Keratinocyte (primary cell): ENCODE data around the gene CD81. TPM values are rescaled to one million over a fixed set of nuclear protein-coding genes. Genes with fewer than 3 reads are reported as not detected.

Source experiments
- DNase-seq: peaks from one replicate; pipeline ENCODE4 v3.0.0-alpha.2; 2011; ENCODE audit warnings: low read depth, missing footprints, low spot score
- FAIRE-seq: peaks from 2 replicates; lab custom pipeline; 2011; peaks lifted over from hg19 to GRCh38; lab: Jason Lieb, UNC
- H2AFZ ChIP-seq: 2 replicates; pipeline ENCODE4 v1.6.0; 2012; ENCODE audit warnings: low read length, control low read depth, inconsistent platforms; ENCODE audit not compliant: control insufficient read depth
- H3K27ac ChIP-seq: 2 replicates; pipeline ENCODE4 v1.5.1; 2011; ENCODE audit warnings: low read length; ENCODE audit not compliant: control insufficient read depth, insufficient read depth
- H3K27me3 ChIP-seq: 3 replicates; pipeline ENCODE4 v1.6.0; 2011; ENCODE audit warnings: low read length; ENCODE audit not compliant: control insufficient read depth, insufficient read depth; ENCODE audit errors: extremely low read depth
- H3K36me3 ChIP-seq, 2 experiments: 2 replicates in 1 of 2; 3 replicates in 1 of 2; pipeline ENCODE4 v1.5.1; 2011; ENCODE audit warnings: low read length in 2 of 2, mild to moderate bottlenecking in 1 of 2; ENCODE audit not compliant: control insufficient read depth in 2 of 2, insufficient read depth in 2 of 2; ENCODE audit errors: extremely low read depth in 1 of 2
- H3K4me1 ChIP-seq: 3 replicates; pipeline ENCODE4 v1.5.1; 2011; ENCODE audit warnings: low read length; ENCODE audit not compliant: control insufficient read depth, insufficient read depth; ENCODE audit errors: extremely low read depth
- H3K4me2 ChIP-seq: 3 replicates; pipeline ENCODE4 v1.6.0; 2011; ENCODE audit warnings: low read depth, low read length; ENCODE audit not compliant: control insufficient read depth, insufficient read depth; ENCODE audit errors: extremely low read depth
- H3K4me3 ChIP-seq, 3 experiments: fragments of 200-600 bp in 1 of 3; sonication (generic) in 1 of 3; 2 replicates in 2 of 3; 3 replicates in 1 of 3; pipeline ENCODE4 v1.5.1; 2011 to 2016; ENCODE audit warnings: low read length in 3 of 3, mild to moderate bottlenecking in 3 of 3, control low read depth in 2 of 3, inconsistent platforms in 1 of 3, low read depth in 1 of 3, mixed read lengths in 1 of 3, mixed run types in 1 of 3, moderate library complexity in 1 of 3; ENCODE audit not compliant: control insufficient read depth in 2 of 3, insufficient read depth in 2 of 3; ENCODE audit errors: extremely low read depth in 1 of 3
- H3K79me2 ChIP-seq: 2 replicates; pipeline ENCODE4 v1.6.0; 2012; ENCODE audit warnings: low read length; ENCODE audit not compliant: control insufficient read depth, insufficient read depth
- H3K9ac ChIP-seq: 3 replicates; pipeline ENCODE4 v1.6.0; 2011; ENCODE audit warnings: low read length; ENCODE audit not compliant: control insufficient read depth, insufficient read depth; ENCODE audit errors: extremely low read depth
- H3K9me1 ChIP-seq: 3 replicates; pipeline ENCODE4 v1.6.0; 2011; ENCODE audit warnings: low read length; ENCODE audit not compliant: control insufficient read depth, insufficient read depth; ENCODE audit errors: extremely low read depth
- H3K9me3 ChIP-seq: 2 replicates; pipeline ENCODE4 v1.5.1; 2012; ENCODE audit warnings: low read depth, low read length; ENCODE audit not compliant: control insufficient read depth
- H4K20me1 ChIP-seq: 3 replicates; pipeline ENCODE4 v1.6.0; 2011; ENCODE audit warnings: low read length; ENCODE audit not compliant: control insufficient read depth, insufficient read depth; ENCODE audit errors: extremely low read depth
- EZH2 ChIP-seq: IDR thresholded peaks from one replicate; pipeline ENCODE4 v1.6.1; 2012; ENCODE audit warnings: inconsistent platforms, mild to moderate bottlenecking, low read length, moderate library complexity
- dilution Hi-C: fragments of 300-500 bp; cut with MboI; formaldehyde crosslinking; loops from one replicate; pipeline ENCODE4 v1.7.0; 2020; ENCODE audit warnings: low sequenced_read_pairs; ENCODE audit not compliant: extremely low pct_ligation_motif_present
- polyA plus RNA-seq, 5 experiments: library from polyadenylated mRNA; depleted of rRNA in 3 of 5; stranded (reverse) in 3 of 5; stranded (forward) in 1 of 5; unstranded in 1 of 5; fragments of >200 nt; gene quantifications; 1 replicate in 1 of 5; 2 replicates in 3 of 5; 3 replicates in 1 of 5; pipeline versions ENCODE4 v1.2.1 to v1.2.3, GENCODE V29; 2011 to 2012; ENCODE audit warnings: missing spikeins in 2 of 5, low read depth in 1 of 5, low replicate concordance in 1 of 5
- TF ChIP-seq, protein P1 (sequence below), 3 experiments: IDR thresholded peaks in 1 of 3; conservative IDR thresholded peaks in 1 of 3; optimal IDR thresholded peaks in 1 of 3; 2 replicates in 2 of 3; 3 replicates in 1 of 3; pipeline versions ENCODE3 to v1.5.1; 2011; ENCODE audit warnings: low read length in 3 of 3, mild to moderate bottlenecking in 3 of 3, moderate library complexity in 2 of 3, control low read depth in 1 of 3, inconsistent platforms in 1 of 3; ENCODE audit not compliant: insufficient read depth in 2 of 3; ENCODE audit errors: extremely low read depth in 1 of 3

Gene CD81
- polyA plus RNA-seq, 1 donor (not counting 4 experiments of a cell fraction or from before 2014, with no cell fraction given) = 194 TPM

DNA sequence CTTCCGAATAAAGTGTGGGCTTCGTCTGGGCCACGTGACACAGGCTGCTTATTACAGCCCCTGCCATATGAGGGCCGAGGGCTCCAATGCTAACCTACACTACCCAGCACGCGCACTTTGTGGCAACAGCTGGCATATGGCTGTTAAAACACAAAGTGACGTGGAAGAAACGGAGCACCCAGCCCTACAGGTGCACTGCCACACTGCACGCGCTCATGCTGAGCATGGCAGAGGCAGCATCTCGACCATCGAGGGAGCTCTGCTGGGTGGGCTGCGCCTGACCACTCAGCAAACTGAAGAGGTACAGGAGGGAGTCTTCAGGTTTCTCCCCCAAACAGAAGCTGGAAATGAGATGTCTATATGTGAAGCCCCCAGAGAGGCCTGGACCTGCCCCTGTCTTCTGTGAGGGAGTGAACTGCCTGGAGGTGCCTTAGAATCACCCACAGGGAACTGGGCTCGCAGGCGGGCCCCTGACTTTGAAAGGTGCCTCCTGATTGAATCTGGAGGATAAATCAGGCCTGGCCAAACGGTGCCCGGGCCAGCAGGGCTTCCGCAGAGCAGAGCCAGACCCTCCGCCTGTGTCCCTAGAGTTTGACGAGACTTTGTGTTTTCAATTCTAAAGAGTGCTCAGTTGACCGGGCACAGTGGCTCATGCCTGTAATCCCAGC is 41.7 kb downstream of the CD81 start:
- H3K4me2 ChIP-seq = no peak overlapping the region
- FAIRE-seq (no peak), DNase-seq (no peak)
- no peak for TF ChIP-seq EZH2
- no peaks in the 10 kb centered on the region for H3K9me3 ChIP-seq
- no peaks in the 10 kb centered on the region for H3K79me2 ChIP-seq
- no peaks in the 10 kb centered on the region for H3K9me1 ChIP-seq
- H2AFZ ChIP-seq = no peak overlapping the region
- no peak overlapping the region for H3K4me3 ChIP-seq
- no peak overlapping the region for H3K9ac ChIP-seq
- H4K20me1 ChIP-seq = no peaks in the 10 kb centered on the region
- no peak overlapping the region for H3K27ac ChIP-seq
- no peaks in the 10 kb centered on the region for H3K4me1 ChIP-seq
- H3K36me3 ChIP-seq = no peaks in the 10 kb centered on the region
- peaks cover 4% of the 10 kb centered on the region for H3K27me3 ChIP-seq
- dilution Hi-C loops = no loop called here

DNA sequence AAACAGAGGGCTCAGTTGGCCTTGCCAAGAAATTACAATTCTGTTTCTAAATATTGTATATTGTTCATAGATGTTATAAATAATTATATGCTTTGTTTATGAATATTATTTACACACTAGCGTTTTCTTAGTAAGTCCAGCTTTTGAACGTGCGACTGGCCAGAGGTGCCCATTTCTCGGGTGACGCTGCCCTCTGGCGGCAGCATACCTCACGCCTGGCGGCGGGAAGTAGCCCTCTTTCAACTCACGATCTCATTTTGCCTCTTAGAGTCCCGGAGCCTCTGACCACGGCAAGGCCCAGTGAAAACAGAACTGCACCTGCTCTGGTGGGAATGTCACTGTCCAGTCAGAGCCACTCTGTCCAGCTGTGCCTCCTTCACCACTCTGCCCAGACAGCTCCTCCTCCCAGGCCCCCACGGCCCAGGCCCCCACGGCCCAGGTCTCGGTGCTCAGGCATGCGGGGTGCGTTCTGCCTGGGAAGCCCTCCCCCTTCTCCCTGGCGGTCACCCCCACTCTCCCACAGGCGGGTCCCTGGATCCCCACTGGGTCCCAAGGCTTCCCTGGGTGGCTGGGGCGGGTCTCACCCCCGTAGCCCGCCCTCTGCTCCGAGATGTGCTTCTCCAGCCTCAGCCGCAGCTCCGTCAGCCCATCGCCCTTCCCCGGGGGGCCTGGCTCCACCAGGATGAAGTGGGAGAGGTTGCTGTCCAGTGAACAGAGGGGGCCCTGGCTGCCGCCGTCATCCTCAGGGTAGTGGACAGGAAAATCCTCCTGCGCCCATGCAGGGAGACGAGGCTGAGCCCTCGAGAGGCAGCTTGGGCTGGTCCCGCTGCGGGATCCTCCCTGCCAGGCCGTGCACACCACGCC is 42.8 kb downstream of the CD81 start:
- Histone ChIP-seq H3K79me2 (no peaks in the 10 kb centered on the region), H3K4me1 (no peaks in the 10 kb centered on the region), H3K9ac (no peak overlapping the region), H4K20me1 (no peaks in the 10 kb centered on the region), H3K4me2 (no peak overlapping the region), H3K36me3 (no peaks in the 10 kb centered on the region), H3K4me3 (no peak overlapping the region), H3K27me3 (peaks cover 4% of the 10 kb centered on the region), H3K9me3 (no peaks in the 10 kb centered on the region), H3K9me1 (no peaks in the 10 kb centered on the region), H3K27ac (no peak overlapping the region), H2AFZ (no peak overlapping the region)
- dilution Hi-C loops = no loop called here
- FAIRE-seq = no peak
- TF ChIP-seq, protein P1, sequence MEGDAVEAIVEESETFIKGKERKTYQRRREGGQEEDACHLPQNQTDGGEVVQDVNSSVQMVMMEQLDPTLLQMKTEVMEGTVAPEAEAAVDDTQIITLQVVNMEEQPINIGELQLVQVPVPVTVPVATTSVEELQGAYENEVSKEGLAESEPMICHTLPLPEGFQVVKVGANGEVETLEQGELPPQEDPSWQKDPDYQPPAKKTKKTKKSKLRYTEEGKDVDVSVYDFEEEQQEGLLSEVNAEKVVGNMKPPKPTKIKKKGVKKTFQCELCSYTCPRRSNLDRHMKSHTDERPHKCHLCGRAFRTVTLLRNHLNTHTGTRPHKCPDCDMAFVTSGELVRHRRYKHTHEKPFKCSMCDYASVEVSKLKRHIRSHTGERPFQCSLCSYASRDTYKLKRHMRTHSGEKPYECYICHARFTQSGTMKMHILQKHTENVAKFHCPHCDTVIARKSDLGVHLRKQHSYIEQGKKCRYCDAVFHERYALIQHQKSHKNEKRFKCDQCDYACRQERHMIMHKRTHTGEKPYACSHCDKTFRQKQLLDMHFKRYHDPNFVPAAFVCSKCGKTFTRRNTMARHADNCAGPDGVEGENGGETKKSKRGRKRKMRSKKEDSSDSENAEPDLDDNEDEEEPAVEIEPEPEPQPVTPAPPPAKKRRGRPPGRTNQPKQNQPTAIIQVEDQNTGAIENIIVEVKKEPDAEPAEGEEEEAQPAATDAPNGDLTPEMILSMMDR (optimal IDR thresholded peaks at IDR 0.05 in 1 of 3, IDR thresholded peaks at IDR 0.05 in 1 of 3, conservative IDR thresholded peaks at IDR 0.05 in 1 of 3; ENCODE audit: extremely low read depth in 1 of 3, insufficient read depth in 2 of 3, low read length in 3 of 3) = peak; percentile 70 to 86 (median 79)
- TF ChIP-seq EZH2 = no peak
- DNase-seq = no peak
